ENCODE results near the gene APH1A.
"Not testable (repeated sequence)": the region's sequence is repeated elsewhere in the genome, so short reads cannot be mapped to it uniquely, and the experiment has no call there.

APH1A gene

DNA sequence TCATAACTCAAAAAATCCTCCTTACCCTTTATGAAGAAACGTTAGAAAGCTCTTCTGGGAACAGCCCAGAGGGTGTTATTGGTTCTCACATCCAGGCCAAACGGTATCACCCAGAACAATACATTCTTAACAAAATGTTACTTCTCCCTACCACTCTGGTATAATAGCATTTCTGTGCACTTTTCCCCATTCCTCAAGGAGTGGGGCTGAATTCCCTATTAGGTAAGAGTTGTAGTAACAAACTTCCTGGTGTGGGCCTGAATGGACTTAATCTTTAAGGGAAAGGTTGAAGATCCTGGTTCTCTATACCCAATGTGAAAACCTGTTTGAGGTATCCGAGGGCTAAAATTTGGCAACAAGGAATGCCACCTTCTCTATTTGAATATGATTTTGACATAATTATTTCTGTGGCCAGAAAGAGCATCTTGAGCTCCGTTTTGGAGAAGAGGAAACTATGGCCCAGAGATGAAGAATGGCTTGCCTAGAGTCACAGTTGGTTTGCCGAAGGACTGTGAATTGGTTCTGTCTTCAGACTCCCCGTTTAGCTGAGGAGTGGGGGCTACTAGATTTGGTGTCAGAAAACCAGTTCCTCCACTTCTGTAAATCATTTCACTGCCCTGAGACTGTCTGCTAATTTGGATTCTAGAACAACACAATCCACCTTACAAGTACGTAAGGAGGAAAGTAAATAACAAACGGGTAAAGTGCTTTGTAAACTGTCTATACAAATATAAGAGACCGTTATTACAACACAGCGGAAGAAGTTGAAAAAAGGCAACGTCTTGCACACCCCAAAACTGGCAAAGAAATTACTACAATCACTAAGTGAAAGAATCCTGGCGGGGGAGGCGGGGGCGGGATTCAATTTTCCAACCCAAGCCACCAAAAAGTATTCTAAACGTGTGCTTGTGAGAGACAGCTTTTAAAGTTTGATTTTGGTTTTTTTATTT, 35.2 kb downstream of the APH1A start:
- H3K4me3 ChIP-seq (ENCODE audit: low read depth, low read length), result peak overlapping the region; percentile 96
- TF ChIP-seq, protein P1, sequence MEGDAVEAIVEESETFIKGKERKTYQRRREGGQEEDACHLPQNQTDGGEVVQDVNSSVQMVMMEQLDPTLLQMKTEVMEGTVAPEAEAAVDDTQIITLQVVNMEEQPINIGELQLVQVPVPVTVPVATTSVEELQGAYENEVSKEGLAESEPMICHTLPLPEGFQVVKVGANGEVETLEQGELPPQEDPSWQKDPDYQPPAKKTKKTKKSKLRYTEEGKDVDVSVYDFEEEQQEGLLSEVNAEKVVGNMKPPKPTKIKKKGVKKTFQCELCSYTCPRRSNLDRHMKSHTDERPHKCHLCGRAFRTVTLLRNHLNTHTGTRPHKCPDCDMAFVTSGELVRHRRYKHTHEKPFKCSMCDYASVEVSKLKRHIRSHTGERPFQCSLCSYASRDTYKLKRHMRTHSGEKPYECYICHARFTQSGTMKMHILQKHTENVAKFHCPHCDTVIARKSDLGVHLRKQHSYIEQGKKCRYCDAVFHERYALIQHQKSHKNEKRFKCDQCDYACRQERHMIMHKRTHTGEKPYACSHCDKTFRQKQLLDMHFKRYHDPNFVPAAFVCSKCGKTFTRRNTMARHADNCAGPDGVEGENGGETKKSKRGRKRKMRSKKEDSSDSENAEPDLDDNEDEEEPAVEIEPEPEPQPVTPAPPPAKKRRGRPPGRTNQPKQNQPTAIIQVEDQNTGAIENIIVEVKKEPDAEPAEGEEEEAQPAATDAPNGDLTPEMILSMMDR (IDR thresholded peaks at IDR 0.05; ENCODE audit: low read depth, low read length, missing control alignments), result no peak
- DNase-seq (ENCODE audit: low read depth), result no peak

DNA sequence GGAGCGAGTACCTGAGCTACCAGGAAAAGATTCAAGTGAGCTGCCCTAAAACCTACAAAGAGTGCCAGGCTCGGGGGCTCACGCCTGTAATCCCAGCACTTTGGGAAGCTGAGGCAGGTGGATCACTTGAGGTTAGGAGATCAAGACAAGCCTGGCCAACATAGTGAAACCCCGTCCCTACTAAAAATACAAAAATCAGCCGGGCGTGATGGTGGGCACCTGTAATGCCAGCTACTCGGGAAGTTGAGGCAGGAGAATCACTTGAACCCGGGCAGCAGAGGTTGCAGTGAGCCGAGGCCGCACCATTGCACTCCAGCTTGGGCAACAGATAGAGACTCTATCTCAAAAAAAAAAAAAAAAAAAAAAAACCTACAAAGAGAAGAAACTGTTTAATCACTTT, 35.9 kb downstream of the APH1A start:
- not testable (repeated sequence) for DNase-seq (ENCODE audit: low read depth)
- H3K4me3 ChIP-seq (ENCODE audit: low read depth, low read length), result peak overlapping the region; percentile 96

DNA sequence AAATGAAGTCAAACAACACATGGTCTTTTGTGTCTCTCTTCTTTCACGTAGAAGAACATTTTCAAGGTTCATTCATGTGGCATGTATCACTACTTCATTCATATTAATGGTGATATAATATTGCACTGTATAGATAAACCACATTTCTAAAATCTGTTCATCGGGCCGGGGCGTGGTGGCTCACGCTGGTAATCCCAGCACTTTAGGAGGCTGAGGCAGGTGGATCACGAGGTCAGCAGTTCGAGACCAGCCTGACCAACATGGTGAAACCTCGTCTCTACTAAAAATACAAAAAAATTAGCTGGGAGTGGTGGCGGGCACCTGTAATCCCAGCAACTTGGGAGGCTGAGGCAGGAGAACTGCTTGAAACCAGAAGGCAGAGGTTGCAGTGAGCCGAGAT, 40.6 kb downstream of the APH1A start:
- H3K4me3 ChIP-seq (ENCODE audit: low read depth, low read length); DNase-seq (ENCODE audit: low read depth): not testable (repeated sequence)

DNA sequence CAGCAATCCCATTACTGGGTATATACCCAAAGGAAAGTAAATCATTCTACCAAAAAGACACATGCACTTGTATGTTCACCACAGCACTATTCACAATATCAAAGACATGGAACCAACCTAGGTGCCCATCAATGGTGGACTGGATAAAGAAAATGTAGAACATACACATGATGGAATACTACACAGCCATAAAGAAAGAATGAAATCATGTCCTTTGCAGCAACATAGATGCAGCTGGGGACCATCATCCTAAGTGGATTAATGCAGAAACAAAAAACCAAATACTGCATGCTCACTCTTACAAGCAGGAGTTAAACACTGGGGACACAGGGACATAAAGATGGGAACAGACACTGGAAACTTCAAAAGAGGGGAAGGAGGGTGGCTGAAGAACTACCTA, 41.6 kb downstream of the APH1A start:
- H3K4me3 ChIP-seq (ENCODE audit: low read depth, low read length), result no peak overlapping the region
- TF ChIP-seq, protein P1 (IDR thresholded peaks at IDR 0.05; ENCODE audit: low read depth, low read length, missing control alignments), result no peak
- DNase-seq (ENCODE audit: low read depth), result no peak

DNA sequence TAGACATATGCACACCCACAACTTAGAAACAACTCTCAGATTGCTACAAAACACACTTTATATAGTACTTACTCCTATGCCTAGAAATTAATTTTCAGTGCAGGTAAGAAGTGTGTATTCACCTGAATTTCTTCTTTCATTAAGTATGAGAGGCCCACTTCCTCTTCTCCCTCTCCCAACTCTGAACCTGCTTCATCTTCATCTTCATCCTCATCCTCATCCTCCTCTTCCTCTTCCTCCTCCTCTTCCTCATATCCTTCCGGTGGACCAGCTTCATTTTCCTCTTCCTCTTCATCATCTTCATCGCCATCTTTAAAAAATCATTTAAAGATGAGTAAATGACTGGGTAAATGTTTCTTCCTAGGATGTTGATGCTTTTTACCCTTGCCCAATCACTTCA, 42.3 kb downstream of the APH1A start:
- DNase-seq (ENCODE audit: low read depth), result no peak
- TF ChIP-seq, protein P1 (IDR thresholded peaks at IDR 0.05; ENCODE audit: low read depth, low read length, missing control alignments), result no peak
- H3K4me3 ChIP-seq (ENCODE audit: low read depth, low read length), result no peak overlapping the region

DNA sequence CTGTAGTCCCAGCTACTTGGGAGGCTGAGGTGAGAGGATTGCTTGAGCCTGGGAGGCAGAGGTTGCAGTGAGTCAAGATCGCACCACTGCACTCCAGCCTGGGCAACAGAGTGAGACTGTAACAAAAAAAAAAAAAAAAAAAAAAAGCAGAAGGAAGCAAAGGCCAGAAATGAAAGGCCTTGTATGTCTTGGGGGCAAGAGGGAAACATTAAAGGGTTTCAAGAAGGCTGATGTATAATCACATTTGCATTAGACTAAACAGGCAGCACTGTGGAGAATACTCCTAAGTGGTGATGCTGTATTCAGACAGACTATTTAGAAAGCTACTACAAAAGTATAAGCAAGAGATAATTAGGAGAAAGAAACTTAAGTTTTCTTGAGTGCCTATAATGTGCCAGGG, 43.3 kb downstream of the APH1A start:
- no peak for DNase-seq (ENCODE audit: low read depth)
- TF ChIP-seq, protein P1 (IDR thresholded peaks at IDR 0.05; ENCODE audit: low read depth, low read length, missing control alignments), result no peak
- no peak overlapping the region for H3K4me3 ChIP-seq (ENCODE audit: low read depth, low read length)

DNA sequence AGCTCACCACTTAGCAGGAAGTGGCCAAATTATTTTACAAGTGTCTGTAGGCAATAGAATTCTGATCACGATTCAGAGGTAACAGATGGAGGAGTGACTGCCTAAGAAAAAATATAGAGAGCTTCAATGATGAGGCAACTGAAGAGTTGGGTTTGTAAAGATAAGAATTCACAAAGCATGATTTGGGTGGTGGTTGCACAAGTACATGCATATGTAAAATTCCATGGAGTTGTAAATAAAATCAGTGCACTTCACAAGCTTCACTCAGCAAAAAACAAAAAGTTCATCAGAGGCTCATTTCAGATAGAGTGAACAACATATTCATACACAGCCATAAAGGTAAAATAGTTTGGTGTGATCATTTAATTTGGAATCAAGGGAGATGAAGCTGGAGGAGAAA, 43.8 kb downstream of the APH1A start:
- DNase-seq (ENCODE audit: low read depth), result no peak
- TF ChIP-seq, protein P1 (IDR thresholded peaks at IDR 0.05; ENCODE audit: low read depth, low read length, missing control alignments), result no peak
- H3K4me3 ChIP-seq (ENCODE audit: low read depth, low read length), result no peak overlapping the region

DNA sequence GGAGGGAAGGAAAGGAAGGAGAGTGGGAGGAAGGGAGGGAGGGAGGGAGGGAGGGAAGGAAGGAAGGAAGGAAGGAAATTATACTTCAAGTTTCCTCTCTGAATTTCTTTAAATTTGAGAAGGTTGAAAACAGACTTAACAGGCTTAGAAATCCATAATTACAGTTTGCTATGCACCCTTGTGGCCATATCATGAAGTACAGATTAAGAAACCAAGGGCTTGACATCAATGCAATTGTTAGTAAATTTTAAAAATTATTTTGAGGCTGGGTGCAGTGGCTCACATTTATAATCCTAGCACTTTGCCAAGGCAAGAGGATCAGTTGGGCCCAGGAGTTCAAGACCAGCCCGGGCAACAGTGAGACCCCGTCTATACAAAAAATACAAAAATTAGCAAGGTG, 47.3 kb downstream of the APH1A start:
- no peak for DNase-seq (ENCODE audit: low read depth)
- H3K4me3 ChIP-seq (ENCODE audit: low read depth, low read length), result no peak overlapping the region
- TF ChIP-seq, protein P1 (IDR thresholded peaks at IDR 0.05; ENCODE audit: low read depth, low read length, missing control alignments), result peak; percentile 39

DNA sequence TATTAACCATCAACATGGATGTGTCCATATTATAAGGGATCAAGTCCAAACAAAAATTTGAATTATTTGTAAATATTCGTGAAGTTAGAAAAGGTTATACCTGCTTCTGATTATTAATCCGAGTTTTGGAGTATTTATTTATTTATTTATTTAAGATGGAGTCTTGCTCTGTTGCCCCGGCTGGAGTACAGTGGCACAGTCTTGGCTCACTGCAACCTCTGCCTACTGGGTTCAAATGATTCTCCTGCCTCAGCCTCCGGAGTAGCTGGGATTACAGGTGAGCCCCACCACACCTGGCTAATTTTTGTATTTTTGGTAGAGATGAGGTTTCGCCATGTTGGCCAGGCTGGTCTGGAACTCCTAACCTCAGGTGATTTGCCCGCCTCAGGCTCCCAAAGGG, 53.0 kb downstream of the APH1A start:
- not testable (repeated sequence) for DNase-seq (ENCODE audit: low read depth); H3K4me3 ChIP-seq (ENCODE audit: low read depth, low read length)

Measured in GM12864 (cell line).